Pulmonary artery endothelial cell (primary cell): ENCODE measurements around the gene UCK2. TPM values are rescaled to one million over a fixed set of nuclear protein-coding genes. Genes with fewer than 3 reads are reported as not detected.
"Not testable (repeated sequence)": the region's sequence is repeated elsewhere in the genome, so short reads cannot be mapped to it uniquely, and the experiment has no call there.

ENCODE experiments used
- DNase-seq: peaks from one replicate; pipeline ENCODE4 v3.0.0-alpha.2; 2011; ENCODE audit warnings: low read depth, low spot score
- total RNA-seq: library from RNA; depleted of rRNA; stranded (reverse); fragments of >200 nt; gene quantifications from 2 replicates; pipeline ENCODE4 v1.2.3, GENCODE V29; 2014

UCK2 gene
- total RNA-seq = 134 and 138 TPM in 2 replicates

- DNase-seq = no peak
Measured at GRCh38 chr1:165827268-165828102, at the start of gene UCK2. UCK2 (plus strand) TSS chr1:165827614; CDS start chr1:165827834, 220 bp downstream.

GRCh38 chr1:165778197-165778596 lies 49.2 kb upstream of the UCK2 start:
- not testable (repeated sequence) for DNase-seq

GRCh38 chr1:165783519-165783918 lies 43.9 kb upstream of the UCK2 start:
- DNase-seq = not testable (repeated sequence)

GRCh38 chr1:165787741-165788140 lies 39.7 kb upstream of the UCK2 start:
- no peak for DNase-seq

GRCh38 chr1:165793951-165794350 lies 33.5 kb upstream of the UCK2 start:
- DNase-seq = no peak

GRCh38 chr1:165795894-165796293 lies 31.5 kb upstream of the UCK2 start:
- DNase-seq = no peak

GRCh38 chr1:165799387-165799786 lies 28.0 kb upstream of the UCK2 start:
- DNase-seq = no peak

- not testable (repeated sequence) for DNase-seq
Measured at GRCh38 chr1:165804513-165804912, 22.9 kb upstream of the UCK2 start.

- DNase-seq = no peak
Measured at GRCh38 chr1:165807613-165808012, 19.8 kb upstream of the UCK2 start.

GRCh38 chr1:165815725-165816124 lies 11.7 kb upstream of the UCK2 start:
- DNase-seq = no peak

- DNase-seq = no peak
Measured at GRCh38 chr1:165816157-165816556, 11.3 kb upstream of the UCK2 start.

GRCh38 chr1:165816826-165817497 lies 10.5 kb upstream of the UCK2 start:
- DNase-seq = no peak

GRCh38 chr1:165823552-165824268 lies 3.7 kb upstream of the UCK2 start:
- DNase-seq = no peak

- no peak for DNase-seq
Measured at GRCh38 chr1:165824269-165824643, 3.2 kb upstream of the UCK2 start.

GRCh38 chr1:165826565-165827267 lies 698 bp upstream of the UCK2 start:
- DNase-seq = no peak

- DNase-seq = no peak
Measured at GRCh38 chr1:165828103-165828668, 772 bp downstream of the UCK2 start.

- peak; percentile 58 for DNase-seq
Measured at GRCh38 chr1:165828669-165829329, 1.4 kb downstream of the UCK2 start.

GRCh38 chr1:165829888-165830287 lies 2.5 kb downstream of the UCK2 start:
- no peak for DNase-seq

- no peak for DNase-seq
Measured at GRCh38 chr1:165831146-165831545, 3.7 kb downstream of the UCK2 start.

GRCh38 chr1:165832902-165833301 lies 5.5 kb downstream of the UCK2 start:
- DNase-seq = no peak

GRCh38 chr1:165833358-165833757 lies 5.9 kb downstream of the UCK2 start:
- DNase-seq = no peak
